GM19467 (cell line): Measurements from ENCODE around the gene TMEM30B.

Source experiments
- ATAC-seq: cut with Tn5 transposase; IDR thresholded peaks from one replicate; pipeline ENCODE4 v1.9.1; 2021; ENCODE audit warnings: mild to moderate bottlenecking, moderate library complexity; ENCODE audit not compliant: unreplicated experiment

Gene TMEM30B

GRCh38 chr14:61300754-61301153, 19.6 kb upstream of the TMEM30B start:
- ATAC-seq = no peak

- no peak for ATAC-seq
Measured at GRCh38 chr14:61300209-61300608, 19.1 kb upstream of the TMEM30B start.

GRCh38 chr14:61298824-61299223, 17.7 kb upstream of the TMEM30B start:
- no peak for ATAC-seq

GRCh38 chr14:61297581-61297980, 16.4 kb upstream of the TMEM30B start:
- ATAC-seq = no peak

- ATAC-seq = no peak
Measured at GRCh38 chr14:61296719-61297502, 15.8 kb upstream of the TMEM30B start.

GRCh38 chr14:61296151-61296550, 15.0 kb upstream of the TMEM30B start:
- no peak for ATAC-seq

GRCh38 chr14:61290701-61291100, 9.6 kb upstream of the TMEM30B start:
- ATAC-seq = no peak

GRCh38 chr14:61288720-61289119, 7.6 kb upstream of the TMEM30B start:
- no peak for ATAC-seq

- ATAC-seq = no peak
Measured at GRCh38 chr14:61288228-61288627, 7.1 kb upstream of the TMEM30B start.

GRCh38 chr14:61287196-61287595, 6.1 kb upstream of the TMEM30B start:
- no peak for ATAC-seq

GRCh38 chr14:61285364-61285763, 4.2 kb upstream of the TMEM30B start:
- ATAC-seq = no peak

GRCh38 chr14:61284001-61284400, 2.9 kb upstream of the TMEM30B start:
- no peak for ATAC-seq

GRCh38 chr14:61282746-61283145, 1.6 kb upstream of the TMEM30B start:
- ATAC-seq = no peak

GRCh38 chr14:61281948-61282275, 774 bp upstream of the TMEM30B start:
- ATAC-seq = no peak

GRCh38 chr14:61280526-61281185, 482 bp downstream of the TMEM30B start:
- no peak for ATAC-seq

- no peak for ATAC-seq
Measured at GRCh38 chr14:61280092-61280525, 1.0 kb downstream of the TMEM30B start.

- no peak for ATAC-seq
Measured at GRCh38 chr14:61279082-61279481, 2.1 kb downstream of the TMEM30B start.

GRCh38 chr14:61277784-61278183, 3.4 kb downstream of the TMEM30B start:
- ATAC-seq = no peak

GRCh38 chr14:61277232-61277631, 3.9 kb downstream of the TMEM30B start:
- ATAC-seq = no peak

- ATAC-seq = no peak
Measured at GRCh38 chr14:61271552-61271951, 9.6 kb downstream of the TMEM30B start.

- ATAC-seq = no peak
Measured at GRCh38 chr14:61270714-61271113, 10.4 kb downstream of the TMEM30B start.

GRCh38 chr14:61269321-61270083, 11.6 kb downstream of the TMEM30B start:
- ATAC-seq = peak; percentile 91
